Gastroesophageal sphincter (tissue), 4 donors: ENCODE results near the gene MTHFD1L. TPM values are rescaled to one million over a fixed set of nuclear protein-coding genes. Genes with fewer than 3 reads are reported as not detected.

Experiments used
- ATAC-seq: fragments of 150-250 bp; one replicate; pipeline ENCODE4 v1.9.1; 2016; ENCODE audit warnings: mild to moderate bottlenecking, moderate library complexity
- H3K27ac ChIP-seq, 4 donors: fragments of 200-600 bp; sonication (generic) in 3 of 4; 1 replicate in 3 of 4; 2 replicates in 1 of 4; pipeline ENCODE4 v1.5.1; 2016 to 2019
- H3K27me3 ChIP-seq: fragments of 200-600 bp; sonication (generic); one replicate; pipeline ENCODE4 v1.5.1; 2019
- H3K36me3 ChIP-seq, 2 donors: fragments of 200-600 bp; sonication (generic); one replicate each; pipeline ENCODE4 v1.5.1; 2019; ENCODE audit warnings: control low read depth in 1 of 2
- H3K4me1 ChIP-seq, 3 donors: fragments of 200-600 bp; sonication (generic); 1 replicate in 2 of 3; 2 replicates in 1 of 3; pipeline ENCODE4 v1.5.1; 2016 to 2019; ENCODE audit warnings: control low read depth in 2 of 3
- H3K4me3 ChIP-seq, 2 donors: fragments of 200-600 bp; sonication (generic); one replicate each; pipeline ENCODE4 v1.5.1; 2019; ENCODE audit warnings: mild to moderate bottlenecking in 1 of 2, moderate library complexity in 1 of 2
- H3K9me3 ChIP-seq, 3 donors: fragments of 200-600 bp; sonication (generic); one replicate each; pipeline ENCODE4 v1.5.1; 2017 to 2019; ENCODE audit warnings: control low read depth in 2 of 3
- EP300 ChIP-seq: sonication (generic); formaldehyde crosslinking; IDR thresholded peaks from one replicate; pipeline ENCODE4 v1.6.1; 2017; ENCODE audit warnings: antibody characterized with exemption, mild to moderate bottlenecking
- POLR2A ChIP-seq, 2 donors: fragments of 450-650 bp; IDR thresholded peaks; one replicate each; pipeline ENCODE4 v1.6.1; 2017; ENCODE audit warnings: antibody characterized with exemption in 2 of 2, mild to moderate bottlenecking in 2 of 2, moderate library complexity in 1 of 2
- POLR2AphosphoS5 ChIP-seq: sonication (generic); formaldehyde crosslinking; IDR thresholded peaks from one replicate; pipeline ENCODE4 v1.6.1; 2017; ENCODE audit warnings: antibody characterized with exemption
- WGBS, 2 donors: methylation state at CpG; one replicate each; pipeline ENCODE4 v1.1.5; 2018; ENCODE audit warnings: low coverage in 1 of 2; 5-methylcytosine and 5-hydroxymethylcytosine counted together
- total RNA-seq, 4 donors: library from RNA; depleted of rRNA; stranded (reverse); fragments of >200 nt; gene quantifications; one replicate each; pipeline ENCODE4 v1.1.0, GENCODE V29; 2016
- TF ChIP-seq, protein P1 (sequence below), 4 experiments: fragments of 200-600 bp in 2 of 4; fragments of 450-650 bp in 2 of 4; sonication (generic) in 1 of 4; IDR thresholded peaks; one replicate each; pipeline ENCODE4 v1.5.1; 2017 to 2019; ENCODE audit warnings: antibody characterized with exemption in 4 of 4, mild to moderate bottlenecking in 2 of 4, moderate library complexity in 2 of 4

MTHFD1L gene
- total RNA-seq, 4 donors from 2014 or later = 1.2 to 10.8 (median 4.0) TPM

GRCh38 chr6:151089978-151090377 is 224.5 kb downstream of the MTHFD1L start:
- WGBS, 2 donors = 89% methylated on average over 2 of the region's 4 CpGs; no CpG with 5 or more reads in 1 of the 2 donors
- Histone ChIP-seq H3K4me1 (no peaks in the 10 kb centered on the region), H3K9me3 (no peaks in the 10 kb centered on the region), H3K27me3 (no peaks in the 10 kb centered on the region), H3K36me3 (no peaks in the 10 kb centered on the region), H3K27ac (no peak overlapping the region), H3K4me3 (no peak overlapping the region)
- no peak for TF ChIP-seq EP300
- TF ChIP-seq POLR2AphosphoS5 = no peak
- no peak for TF ChIP-seq POLR2A (IDR thresholded peaks at IDR 0.05)
- TF ChIP-seq, protein P1, sequence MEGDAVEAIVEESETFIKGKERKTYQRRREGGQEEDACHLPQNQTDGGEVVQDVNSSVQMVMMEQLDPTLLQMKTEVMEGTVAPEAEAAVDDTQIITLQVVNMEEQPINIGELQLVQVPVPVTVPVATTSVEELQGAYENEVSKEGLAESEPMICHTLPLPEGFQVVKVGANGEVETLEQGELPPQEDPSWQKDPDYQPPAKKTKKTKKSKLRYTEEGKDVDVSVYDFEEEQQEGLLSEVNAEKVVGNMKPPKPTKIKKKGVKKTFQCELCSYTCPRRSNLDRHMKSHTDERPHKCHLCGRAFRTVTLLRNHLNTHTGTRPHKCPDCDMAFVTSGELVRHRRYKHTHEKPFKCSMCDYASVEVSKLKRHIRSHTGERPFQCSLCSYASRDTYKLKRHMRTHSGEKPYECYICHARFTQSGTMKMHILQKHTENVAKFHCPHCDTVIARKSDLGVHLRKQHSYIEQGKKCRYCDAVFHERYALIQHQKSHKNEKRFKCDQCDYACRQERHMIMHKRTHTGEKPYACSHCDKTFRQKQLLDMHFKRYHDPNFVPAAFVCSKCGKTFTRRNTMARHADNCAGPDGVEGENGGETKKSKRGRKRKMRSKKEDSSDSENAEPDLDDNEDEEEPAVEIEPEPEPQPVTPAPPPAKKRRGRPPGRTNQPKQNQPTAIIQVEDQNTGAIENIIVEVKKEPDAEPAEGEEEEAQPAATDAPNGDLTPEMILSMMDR (IDR thresholded peaks at IDR 0.05) = no peak
- ATAC-seq = no peak

GRCh38 chr6:151091571-151091970 is 226.1 kb downstream of the MTHFD1L start:
- no peak for TF ChIP-seq POLR2A (IDR thresholded peaks at IDR 0.05)
- TF ChIP-seq, protein P1 (IDR thresholded peaks at IDR 0.05) = no peak
- Histone ChIP-seq H3K4me3 (no peak overlapping the region), H3K4me1 (no peaks in the 10 kb centered on the region), H3K27me3 (no peaks in the 10 kb centered on the region), H3K9me3 (no peaks in the 10 kb centered on the region), H3K27ac (no peak overlapping the region), H3K36me3 (no peaks in the 10 kb centered on the region)
- WGBS, 2 donors = 95 to 100% methylated on average over 3 to 4 of the region's 4 CpGs
- ATAC-seq = no peak

DNA sequence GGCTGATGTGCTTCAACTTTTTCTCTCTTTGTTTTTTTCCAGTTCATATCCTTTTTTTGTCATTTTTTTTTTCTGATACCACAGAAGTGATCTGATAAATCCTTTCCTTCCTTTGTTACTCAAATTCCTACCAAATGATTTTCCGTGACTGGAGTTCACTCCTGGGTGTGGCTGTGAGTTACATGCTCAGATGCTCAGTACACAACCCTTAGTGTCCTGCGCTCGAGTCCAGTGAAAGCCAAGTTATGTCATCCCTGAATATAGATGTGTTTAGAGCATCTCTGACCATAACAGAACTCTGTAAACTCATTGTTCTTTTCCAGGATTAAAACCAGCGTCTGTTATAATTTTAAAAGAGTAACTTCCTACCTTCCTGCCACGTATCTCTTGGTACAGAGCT is 227.1 kb downstream of the MTHFD1L start:
- no peak for ATAC-seq
- H3K27ac ChIP-seq = no peak overlapping the region
- H3K36me3 ChIP-seq = no peaks in the 10 kb centered on the region
- WGBS, 2 donors = 53 to 93% methylated on average over 4 of the region's 5 CpGs
- H3K4me1 ChIP-seq = no peaks in the 10 kb centered on the region
- H3K4me3 ChIP-seq = no peak overlapping the region
- TF ChIP-seq, protein P1 (IDR thresholded peaks at IDR 0.05) = no peak
- no peak for TF ChIP-seq EP300
- no peaks in the 10 kb centered on the region for H3K9me3 ChIP-seq
- no peaks in the 10 kb centered on the region for H3K27me3 ChIP-seq

GRCh38 chr6:151093706-151094105 is 228.2 kb downstream of the MTHFD1L start:
- WGBS, 2 donors = no CpG with 5 or more reads among the region's 5 CpGs
- no peaks in the 10 kb centered on the region for H3K36me3 ChIP-seq
- TF ChIP-seq POLR2A (IDR thresholded peaks at IDR 0.05) (no peak), EP300 (no peak), POLR2AphosphoS5 (no peak)
- TF ChIP-seq, protein P1 (IDR thresholded peaks at IDR 0.05) = no peak
- no peaks in the 10 kb centered on the region for H3K9me3 ChIP-seq
- H3K27ac ChIP-seq = no peak overlapping the region
- H3K4me3 ChIP-seq = no peak overlapping the region
- H3K4me1 ChIP-seq = no peaks in the 10 kb centered on the region
- H3K27me3 ChIP-seq = no peaks in the 10 kb centered on the region
- ATAC-seq = no peak

- Histone ChIP-seq H3K36me3 (no peaks in the 10 kb centered on the region), H3K9me3 (no peaks in the 10 kb centered on the region), H3K4me3 (no peak overlapping the region), H3K4me1 (peaks cover 0 to 2% (median 0%) of the 10 kb centered on the region in 3 donors), H3K27ac (no peak overlapping the region), H3K27me3 (no peaks in the 10 kb centered on the region)
- 92 to 98% methylated on average over 4 to 5 of the region's 6 CpGs for WGBS, 2 donors
- no peak for ATAC-seq
- TF ChIP-seq POLR2A (IDR thresholded peaks at IDR 0.05) = no peak
- no peak for TF ChIP-seq POLR2AphosphoS5
- TF ChIP-seq, protein P1 (IDR thresholded peaks at IDR 0.05) = no peak
- no peak for TF ChIP-seq EP300
Observed at GRCh38 chr6:151095538-151096254, 230.2 kb downstream of the MTHFD1L start.
